ENCODE results near the gene ARHGEF4.

GRCh38 chr2:130808482-130809268 is 28.0 kb upstream of the ARHGEF4 start:
- TF ChIP-seq POLR2AphosphoS5 (IDR thresholded peaks at IDR 0.05; ENCODE audit: borderline replicate concordance, low read depth, low read length) (no peak), EZH2 (IDR thresholded peaks at IDR 0.05) (no peak)

Measured in SK-N-MC (cell line).